D721Med (cell line): ENCODE results near the gene VAMP7.

Source experiments
- DNase-seq: peaks from one replicate; pipeline ENCODE4 v3.0.0; 2011; ENCODE audit warnings: low spot score; ENCODE audit not compliant: insufficient read length
- FAIRE-seq: peaks from 2 replicates; lab custom pipeline; 2011; peaks lifted over from hg19 to GRCh38; lab: Jason Lieb, UNC
- CTCF ChIP-seq: IDR thresholded peaks from 2 replicates; pipeline ENCODE4 v1.5.1; 2012; ENCODE audit warnings: mild to moderate bottlenecking, control low read depth; ENCODE audit not compliant: insufficient read depth; ENCODE audit errors: missing control alignments

VAMP7 gene

GRCh38 chrX:155870958-155871357 lies 10.2 kb upstream of the VAMP7 start:
- DNase-seq (no peak), FAIRE-seq (no peak)
- TF ChIP-seq CTCF = no peak

- TF ChIP-seq CTCF = no peak
- DNase-seq (no peak), FAIRE-seq (no peak)
Observed at GRCh38 chrX:155871934-155872333, 9.2 kb upstream of the VAMP7 start.

GRCh38 chrX:155873188-155873587 lies 8.0 kb upstream of the VAMP7 start:
- no peak for TF ChIP-seq CTCF
- no peak for DNase-seq
- no peak for FAIRE-seq

- FAIRE-seq = no peak
Observed at GRCh38 chrX:155874571-155875244, 6.4 kb upstream of the VAMP7 start.

GRCh38 chrX:155876704-155877103 lies 4.4 kb upstream of the VAMP7 start:
- TF ChIP-seq CTCF = no peak
- FAIRE-seq (no peak), DNase-seq (no peak)

More at GRCh38 chrX:155874571-155875244, 6.4 kb upstream of the VAMP7 start:
- no peak for TF ChIP-seq CTCF
- DNase-seq = no peak

- DNase-seq (no peak), FAIRE-seq (no peak)
- TF ChIP-seq CTCF = no peak
Observed at GRCh38 chrX:155877288-155877687, 3.9 kb upstream of the VAMP7 start.

GRCh38 chrX:155880586-155881157 lies 473 bp upstream of the VAMP7 start:
- DNase-seq = no peak
- FAIRE-seq = no peak

More at GRCh38 chrX:155880586-155881157, 473 bp upstream of the VAMP7 start:
- TF ChIP-seq CTCF = no peak
